HT-29 (cell line): ENCODE data around the gene KIAA1755. TPM values are rescaled to one million over a fixed set of nuclear protein-coding genes. Genes with fewer than 3 reads are reported as not detected.
A peak's percentile ranks its signal among the peaks of the same experiment; 100 is the strongest.

Source experiments
- DNase-seq: peaks from one replicate; pipeline ENCODE4 v3.0.0-alpha.2; 2015; ENCODE audit warnings: low spot score
- total RNA-seq: library from RNA; depleted of rRNA; stranded (reverse); fragments of >200 nt; shearing (Covaris generic); gene quantifications from 2 replicates; pipeline ENCODE4 v1.2.3, GENCODE V29; 2014; rRNA removed

Gene KIAA1755, protein sequence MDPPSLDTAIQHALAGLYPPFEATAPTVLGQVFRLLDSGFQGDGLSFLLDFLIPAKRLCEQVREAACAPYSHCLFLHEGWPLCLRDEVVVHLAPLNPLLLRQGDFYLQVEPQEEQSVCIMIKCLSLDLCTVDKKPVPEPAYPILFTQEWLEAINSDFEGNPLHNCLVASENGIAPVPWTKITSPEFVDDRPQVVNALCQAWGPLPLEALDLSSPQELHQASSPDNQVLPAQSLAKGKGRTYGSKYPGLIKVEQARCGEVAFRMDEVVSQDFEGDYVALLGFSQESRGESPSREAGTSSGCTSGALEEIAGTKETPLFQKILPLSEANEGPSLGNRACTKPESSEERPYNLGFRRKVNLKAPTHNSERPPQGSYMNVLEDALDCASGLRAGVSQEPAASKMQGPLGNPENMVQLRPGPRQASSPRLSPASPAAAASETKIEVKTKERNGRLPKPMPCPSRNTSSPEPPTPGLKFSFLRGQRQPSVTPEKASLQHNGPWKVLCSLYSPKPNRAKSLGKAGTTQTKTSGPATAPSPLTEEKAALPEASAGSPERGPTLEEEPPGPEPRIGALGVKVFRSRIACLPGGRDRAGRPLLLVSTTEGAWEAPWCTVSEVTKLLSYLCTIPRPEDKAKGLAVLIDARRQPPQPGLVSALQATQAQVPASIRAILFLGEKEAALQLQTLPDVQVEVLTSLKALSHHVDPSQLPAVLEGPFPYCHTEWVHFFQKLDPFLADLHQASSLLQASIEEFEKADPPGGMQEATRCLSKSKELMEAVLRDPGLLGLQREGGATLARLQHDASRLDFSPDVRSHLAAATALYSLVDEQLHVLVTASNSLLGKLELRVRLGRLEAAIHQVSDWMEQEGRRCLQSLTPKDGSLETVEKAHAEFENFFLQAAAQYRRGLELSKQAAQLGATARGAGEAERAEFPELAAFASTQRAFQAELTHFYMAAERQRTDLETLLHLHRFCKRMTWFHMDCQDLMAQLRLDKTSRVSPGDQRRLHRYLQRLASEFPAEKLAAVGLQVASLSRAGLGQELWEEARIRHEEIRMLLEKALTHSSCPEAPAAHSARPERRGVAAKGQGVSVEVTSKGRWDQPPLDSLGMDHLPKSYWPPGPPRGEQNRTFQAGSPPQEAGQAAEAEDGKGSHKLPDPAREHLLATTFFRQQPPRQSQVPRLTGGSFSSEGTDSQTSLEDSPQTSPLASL
- 0.05 TPM in 1 of 2 replicates, not detected in the other for total RNA-seq

GRCh38 chr20:38260378-38261053 is at the start of gene KIAA1755:
Gene KIAA1755, minus strand, starts transcription at chr20:38260735. Its CDS starts 235 bp downstream, at chr20:38260500.
- no peak for DNase-seq

DNA sequence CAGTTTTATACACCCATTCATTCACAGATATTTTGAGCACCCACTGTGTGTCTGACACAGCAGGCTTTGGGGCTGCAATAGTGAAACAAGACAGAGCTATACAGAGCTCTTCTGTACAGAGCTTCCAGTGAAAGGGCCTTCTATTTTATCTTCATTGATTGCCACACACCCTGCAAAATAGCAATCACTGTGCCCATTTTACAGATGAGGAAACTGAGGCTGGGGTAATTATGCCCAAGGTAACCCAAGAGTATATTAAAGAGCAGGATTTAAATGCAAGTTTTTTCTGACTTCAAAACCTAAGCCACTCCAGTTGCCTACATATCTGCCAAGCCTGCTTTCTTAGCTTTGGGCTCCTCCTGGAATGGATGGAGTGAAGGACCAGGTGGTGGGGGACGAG is 47.9 kb upstream of the KIAA1755 start:
- DNase-seq, result no peak

DNA sequence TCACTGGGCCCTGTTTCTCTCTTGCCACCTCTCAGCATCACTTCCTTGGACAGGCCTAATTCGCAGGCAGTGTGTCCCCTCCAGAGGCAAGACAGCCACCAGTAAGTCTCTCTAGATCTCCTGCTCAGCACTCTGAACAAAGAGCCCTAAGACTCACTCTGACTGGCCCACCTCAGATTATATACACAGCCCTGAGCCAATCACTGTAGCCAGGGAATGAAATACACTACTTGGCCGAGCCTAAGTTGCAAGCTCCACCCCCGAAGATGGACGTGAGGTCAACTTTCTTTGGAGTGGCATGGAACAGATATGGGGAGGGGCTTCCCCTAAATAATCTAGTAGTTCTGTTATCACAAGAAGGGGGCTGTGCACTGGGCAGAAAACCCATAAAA is 47.5 kb upstream of the KIAA1755 start:
- DNase-seq, result no peak

DNA sequence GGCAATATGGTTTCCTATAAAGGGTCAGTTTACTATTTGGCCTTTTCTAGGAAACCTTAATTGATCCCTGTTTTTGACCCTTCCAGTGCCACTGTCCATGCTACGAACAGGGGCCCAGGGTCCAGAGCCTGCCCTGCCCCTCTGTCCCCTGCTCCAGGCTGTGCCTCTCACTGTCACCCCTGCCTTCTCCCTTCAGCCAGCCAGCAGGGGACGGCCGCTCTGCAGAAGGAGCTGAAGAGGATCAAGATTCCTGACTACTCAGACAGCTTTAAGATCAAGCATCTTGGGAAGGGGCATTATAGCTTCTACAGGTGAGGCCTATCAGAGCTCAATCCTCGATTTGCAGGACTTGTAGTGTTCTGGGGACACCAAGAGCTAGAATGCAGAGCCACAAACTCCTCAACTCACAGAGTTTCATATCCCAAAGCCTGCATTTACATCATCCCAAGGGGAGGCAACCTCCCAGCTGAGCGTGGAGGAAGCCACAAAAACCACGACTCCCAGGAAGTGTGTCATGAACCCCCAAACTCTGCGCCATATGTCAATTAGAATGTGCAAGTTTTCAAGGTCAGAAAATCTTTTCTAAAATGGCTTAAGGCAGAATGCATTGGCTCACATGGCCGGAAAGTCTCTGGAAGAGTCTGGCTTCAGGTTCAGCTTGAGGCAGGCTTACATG is 47.0 kb upstream of the KIAA1755 start:
- DNase-seq, result no peak

DNA sequence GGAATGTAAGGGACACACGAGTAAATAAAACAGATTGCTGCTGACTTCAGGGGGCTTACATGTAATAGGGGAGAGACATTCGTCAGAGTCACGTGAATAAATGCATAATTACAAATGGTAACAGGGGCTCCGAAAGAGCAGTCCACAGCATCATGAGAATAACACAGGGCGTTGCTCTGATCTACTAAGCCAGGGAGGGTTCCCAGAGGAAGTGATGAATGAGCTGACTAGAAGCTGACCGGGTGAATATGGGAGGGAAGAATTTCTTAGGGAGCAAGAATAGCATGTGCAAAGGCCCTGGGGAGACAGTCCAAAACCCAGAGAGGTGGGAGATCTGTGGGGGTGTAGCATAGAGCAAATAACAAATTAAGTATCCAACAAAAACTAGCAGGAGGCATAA is 45.8 kb upstream of the KIAA1755 start:
- DNase-seq, result no peak

DNA sequence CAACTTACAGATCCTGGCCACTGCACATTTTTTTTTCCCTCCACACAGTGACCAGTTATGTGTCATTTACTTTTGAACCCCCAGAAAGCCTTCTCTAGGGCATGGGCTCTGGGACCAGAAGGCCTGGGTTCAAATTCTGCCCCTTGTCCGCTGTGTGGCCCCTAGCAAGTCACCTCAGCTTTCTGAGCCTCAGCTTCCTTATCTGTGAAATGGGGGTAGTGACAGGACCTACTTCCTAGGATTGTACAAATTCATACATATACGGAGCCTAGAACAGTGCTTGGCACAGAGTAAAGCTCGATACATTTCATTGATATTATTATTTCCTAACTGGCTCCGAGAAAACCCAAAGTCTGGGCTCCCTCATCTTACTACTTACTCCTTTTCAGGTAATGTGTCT is 45.0 kb upstream of the KIAA1755 start:
- DNase-seq, result no peak

DNA sequence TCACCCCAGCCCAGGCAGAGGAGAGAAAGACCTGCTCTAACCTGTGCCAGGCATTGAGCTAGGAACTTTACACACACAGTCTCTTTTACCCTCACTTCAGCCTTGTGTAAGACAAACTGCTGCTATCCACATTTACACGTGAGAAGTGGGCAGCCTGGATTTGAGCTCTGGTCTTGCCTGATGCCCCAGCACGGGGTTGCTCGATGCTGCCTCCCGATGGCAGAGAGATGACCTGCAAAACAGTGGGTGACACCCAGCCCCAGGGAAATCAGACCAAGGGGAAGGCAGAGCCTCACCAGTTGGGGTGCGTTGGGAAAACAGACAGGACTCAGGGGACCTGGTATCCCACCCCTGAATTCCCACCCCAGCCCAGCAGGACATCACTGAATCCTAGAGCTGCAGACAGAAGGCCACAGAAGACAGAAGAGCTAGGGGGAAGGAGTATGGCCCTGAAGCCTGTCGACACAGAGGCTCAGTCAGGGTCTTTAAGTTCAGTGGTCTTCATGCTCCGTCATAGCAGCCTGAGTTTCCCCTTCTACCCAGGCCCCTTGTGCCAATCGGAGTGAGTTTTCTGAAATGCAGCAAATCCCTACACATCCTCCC is 44.4 kb upstream of the KIAA1755 start:
- DNase-seq, result peak; percentile 48

DNA sequence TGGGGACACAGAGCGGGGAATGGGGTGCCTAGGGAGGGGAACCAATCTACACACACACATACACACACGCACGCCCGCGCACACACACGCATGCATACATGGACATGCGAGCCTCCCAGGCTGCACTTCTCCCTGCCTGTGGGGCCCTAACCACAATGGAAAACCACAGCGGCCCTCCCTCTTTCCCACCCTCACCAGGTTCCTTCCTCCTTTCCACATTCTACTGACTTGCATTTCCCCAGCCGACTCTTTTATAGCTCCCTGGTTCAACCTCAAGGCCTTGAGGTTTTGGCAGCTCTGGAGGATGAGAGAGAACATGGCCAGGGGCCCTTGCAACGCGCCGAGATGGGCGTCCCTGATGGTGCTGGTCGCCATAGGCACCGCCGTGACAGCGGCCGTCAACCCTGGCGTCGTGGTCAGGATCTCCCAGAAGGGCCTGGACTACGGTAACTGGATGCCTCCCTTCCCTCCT is 43.4 kb upstream of the KIAA1755 start, which contains the start of gene BPI:
TSS of gene BPI (plus strand) at position 249 of the 472 bp plus-strand sequence. CDS start at position 317, 68 bp downstream.
- peak; percentile 38 for DNase-seq

GRCh38 chr20:38302786-38303185 is 42.3 kb upstream of the KIAA1755 start:
- DNase-seq, result no peak

DNA sequence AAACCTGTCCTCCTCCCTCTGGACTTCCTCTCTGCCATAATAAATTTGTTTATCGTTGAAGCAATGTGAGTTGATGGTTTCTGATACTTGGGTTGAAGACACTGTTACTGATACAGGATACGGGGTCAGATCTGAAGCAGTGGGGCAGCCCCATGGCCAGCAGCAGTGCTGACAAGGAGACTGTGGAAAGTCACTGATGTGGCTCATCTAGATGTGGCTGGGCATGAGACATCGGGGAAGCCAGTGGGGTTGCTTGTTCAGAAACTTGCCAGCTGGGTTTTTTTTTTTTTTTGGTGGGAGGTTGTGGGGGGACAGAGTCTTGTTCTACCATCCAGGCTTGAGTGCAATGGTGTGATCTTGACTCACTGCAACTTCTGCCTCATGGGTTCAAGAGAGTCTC is 40.8 kb upstream of the KIAA1755 start:
- no peak for DNase-seq

GRCh38 chr20:38300438-38300837 is 39.9 kb upstream of the KIAA1755 start:
- DNase-seq, result no peak

DNA sequence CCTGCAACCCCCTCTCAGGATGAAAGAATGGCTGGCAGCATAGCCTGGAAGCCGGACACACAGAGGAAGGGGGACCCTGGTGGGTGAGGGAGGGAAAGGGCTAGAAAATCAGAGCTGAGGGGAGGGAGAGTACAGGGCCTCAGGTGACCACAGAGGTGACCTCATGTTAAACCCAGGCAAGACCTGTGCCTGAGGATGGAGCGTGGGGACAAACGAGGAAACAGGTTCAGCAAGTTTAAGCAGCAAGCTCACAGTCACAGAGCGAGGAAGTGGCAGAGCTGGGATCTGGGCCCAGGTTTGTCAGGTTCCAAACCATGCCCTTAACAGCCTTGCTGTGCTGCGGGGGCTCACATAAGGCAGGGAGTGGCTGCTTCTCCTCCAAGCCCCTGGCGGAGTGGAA is 39.4 kb upstream of the KIAA1755 start:
- DNase-seq, result peak; percentile 72

GRCh38 chr20:38298768-38299288 is 38.3 kb upstream of the KIAA1755 start:
- DNase-seq, result no peak

GRCh38 chr20:38297916-38298674 is 37.6 kb upstream of the KIAA1755 start:
- DNase-seq, result no peak

- no peak for DNase-seq
Measured at GRCh38 chr20:38296433-38296832, 35.9 kb upstream of the KIAA1755 start.

- DNase-seq, result no peak
Measured at GRCh38 chr20:38295811-38296210, 35.3 kb upstream of the KIAA1755 start.

DNA sequence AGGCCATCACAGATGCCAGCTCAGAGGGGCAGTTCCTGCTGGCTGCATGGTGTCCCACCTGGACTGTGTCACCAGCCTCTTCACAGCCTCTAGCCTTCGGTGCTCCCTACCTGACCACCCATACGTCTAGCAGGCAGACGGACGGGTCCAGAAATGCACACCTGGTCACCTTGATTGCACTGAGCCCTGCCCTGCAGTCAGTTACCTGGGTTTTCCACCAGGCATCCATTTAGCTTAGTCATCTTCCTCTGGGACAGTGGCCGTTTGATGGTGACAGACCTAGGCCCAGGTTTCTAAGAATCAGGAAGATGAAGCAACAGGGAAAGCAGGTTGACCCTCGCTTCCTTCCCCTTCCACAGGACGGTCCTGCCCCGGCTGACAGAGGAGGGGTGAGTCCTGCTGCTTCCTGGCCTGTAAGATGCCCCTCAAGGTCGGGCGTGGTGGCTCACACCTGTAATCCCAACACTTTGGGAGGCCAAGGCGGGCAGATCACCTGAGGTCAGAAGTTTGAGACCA is 33.6 kb upstream of the KIAA1755 start:
- no peak for DNase-seq

GRCh38 chr20:38293491-38294065 is 33.0 kb upstream of the KIAA1755 start:
- DNase-seq, result no peak
